Naive thymus-derived CD4-positive, alpha-beta T cell (primary cell): ENCODE results near the gene SLC6A3. TPM values are rescaled to one million over a fixed set of nuclear protein-coding genes. Genes with fewer than 3 reads are reported as not detected.
A peak's percentile ranks its signal among the peaks of the same experiment; 100 is the strongest.

Source experiments
- ATAC-seq: fragments of 150-1000 bp; cut with Tn5 transposase; 2 replicates; pipeline ENCODE4 v1.10.0; 2021; ENCODE audit warnings: mild to moderate bottlenecking, moderate library complexity
- CTCF ChIA-PET: fragments of 350-600 bp; sonication (Branson Sonifier 250); formaldehyde crosslinking; loops from one replicate; lab custom pipeline; 2021; ENCODE audit warnings: antibody characterized with exemption; lab: Charles Lee
- POLR2A ChIA-PET: fragments of 350-600 bp; sonication (Branson Sonifier 250); formaldehyde crosslinking; loops from one replicate; lab custom pipeline; 2021; ENCODE audit warnings: antibody characterized with exemption, inconsistent platforms; lab: Charles Lee
- DNase-seq, 9 donors: peaks; one replicate each; pipeline versions ENCODE4 v3.0.0 to v3.0.0-alpha.2; 2020 to 2022; ENCODE audit warnings: mixed read lengths in 1 of 9
- H3K27ac ChIP-seq: one replicate; pipeline ENCODE4 v1.7.0; 2013; ENCODE audit warnings: mild to moderate bottlenecking, low read depth, low read length, moderate library complexity
- H3K27me3 ChIP-seq, 2 donors: one replicate each; pipeline ENCODE4 v1.7.0; 2013; ENCODE audit warnings: low read length in 2 of 2, mild to moderate bottlenecking in 2 of 2, moderate library complexity in 2 of 2; ENCODE audit not compliant: control insufficient read depth in 2 of 2, insufficient read depth in 2 of 2
- H3K36me3 ChIP-seq, 3 experiments: 1 replicate in 2 of 3; 2 replicates in 1 of 3; pipeline ENCODE4 v1.7.0; 2013; ENCODE audit warnings: low read length in 3 of 3, mild to moderate bottlenecking in 3 of 3, moderate library complexity in 1 of 3; ENCODE audit not compliant: insufficient read depth in 3 of 3, control insufficient read depth in 2 of 3
- H3K4me1 ChIP-seq, 2 donors: one replicate each; pipeline ENCODE4 v1.7.0; 2013; ENCODE audit warnings: low read length in 2 of 2, mild to moderate bottlenecking in 2 of 2, moderate library complexity in 1 of 2; ENCODE audit not compliant: control insufficient read depth in 2 of 2, insufficient read depth in 2 of 2
- H3K4me3 ChIP-seq: 2 replicates; pipeline ENCODE4 v1.7.0; 2013; ENCODE audit warnings: mild to moderate bottlenecking, low read length
- H3K9me3 ChIP-seq, 3 experiments: 1 replicate in 2 of 3; 2 replicates in 1 of 3; pipeline ENCODE4 v1.7.0; 2013; ENCODE audit warnings: low read length in 3 of 3; ENCODE audit not compliant: control insufficient read depth in 2 of 3
- H3K27ac Mint-ChIP-seq, 9 donors: one replicate each; pipeline ENCODE4 v1.8.0; 2020 to 2022; ENCODE audit warnings: mixed read lengths in 9 of 9, mild to moderate bottlenecking in 8 of 9, moderate library complexity in 5 of 9, inconsistent platforms in 2 of 9
- H3K27me3 Mint-ChIP-seq, 5 donors: one replicate each; pipeline ENCODE4 v1.8.0; 2021 to 2022; ENCODE audit warnings: mixed read lengths in 5 of 5, mild to moderate bottlenecking in 1 of 5
- H3K36me3 Mint-ChIP-seq, 5 donors: one replicate each; pipeline ENCODE4 v1.8.0; 2020 to 2022; ENCODE audit warnings: mixed read lengths in 5 of 5, mild to moderate bottlenecking in 3 of 5, inconsistent platforms in 1 of 5
- H3K4me1 Mint-ChIP-seq, 7 donors: one replicate each; pipeline ENCODE4 v1.8.0; 2020 to 2022; ENCODE audit warnings: mixed read lengths in 7 of 7, mild to moderate bottlenecking in 3 of 7, inconsistent platforms in 1 of 7
- H3K4me3 Mint-ChIP-seq, 10 donors: one replicate each; pipeline ENCODE4 v1.8.0; 2020 to 2022; ENCODE audit warnings: mild to moderate bottlenecking in 10 of 10, mixed read lengths in 10 of 10, moderate library complexity in 6 of 10, inconsistent platforms in 2 of 10
- H3K9me3 Mint-ChIP-seq, 11 donors: one replicate each; pipeline ENCODE4 v1.8.0; 2020 to 2022; ENCODE audit warnings: mixed read lengths in 11 of 11, mild to moderate bottlenecking in 4 of 11, inconsistent platforms in 1 of 11, moderate library complexity in 1 of 11
- intact Hi-C, 2 donors: fragments of 100-400 bp; cut with micrococcal nuclease; formaldehyde crosslinking; loops; one replicate each; pipeline ENCODE4 v1.15.1; 2023
- polyA plus RNA-seq, 2 donors: library from polyadenylated mRNA; unstranded; fragments of 300-500 nt; fragmentation: Illumina TruSeq; gene quantifications; one replicate each; pipeline ENCODE4 v1.2.3, GENCODE V29; 2021
- total RNA-seq, 6 experiments: library from RNA in 5 of 6; stranded (reverse) in 5 of 6; gene quantifications; 1 replicate in 5 of 6; 2 replicates in 1 of 6; pipeline ENCODE4 v1.2.3 and lab custom pipeline; 2021 to 2026

Gene SLC6A3
- total and polyA plus RNA-seq, 7 experiments from 2014 or later, result 0.07 TPM; not detected in 6

DNA sequence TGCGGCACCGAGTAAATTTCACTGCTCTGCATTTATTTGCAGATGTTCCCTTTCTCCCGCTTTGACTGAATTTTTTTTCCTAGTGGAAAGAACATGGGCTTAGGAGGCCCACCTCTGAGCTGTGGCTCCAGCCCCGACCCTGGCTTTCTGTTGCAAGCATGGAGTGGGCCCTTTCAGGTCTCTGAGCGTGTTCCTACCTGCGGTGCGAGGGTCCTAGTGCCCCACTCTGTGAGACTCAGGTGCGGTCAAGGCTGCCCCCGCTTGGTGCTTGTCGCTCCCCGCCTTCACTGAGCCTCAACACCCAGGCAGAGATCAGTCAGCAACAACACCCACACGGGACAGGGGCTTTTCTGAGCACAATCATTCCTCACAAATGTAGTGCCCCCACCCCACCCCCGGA, 32.0 kb downstream of the SLC6A3 start:
- Histone ChIP-seq H3K4me3 (no peak overlapping the region), H3K27ac (no peak overlapping the region), H3K4me1 (no peaks in the 10 kb centered on the region), H3K27me3 (no peaks in the 10 kb centered on the region), H3K36me3 (no peaks in the 10 kb centered on the region), H3K9me3 (no peaks in the 10 kb centered on the region)
- Mint-ChIP-seq H3K4me3 (no peak overlapping the region), H3K9me3 (peaks cover 0 to 5% (median 0%) of the 10 kb centered on the region in 11 donors), H3K27me3 (peaks cover 0 to 27% (median 12%) of the 10 kb centered on the region in 5 donors), H3K27ac (no peak overlapping the region), H3K4me1 (peaks cover 0 to 1% (median 0%) of the 10 kb centered on the region in 7 donors), H3K36me3 (no peaks in the 10 kb centered on the region)
- ChIA-PET POLR2A (no interaction called here), CTCF (interaction anchor here (0.6 kb wide), 1 partner anchor 25 kb away, joined by 3 read pairs; no protein-coding TSS in a partner anchor)
- intact Hi-C loops, result no loop called here
- ATAC-seq, result no peak
- DNase-seq, result no peak

DNA sequence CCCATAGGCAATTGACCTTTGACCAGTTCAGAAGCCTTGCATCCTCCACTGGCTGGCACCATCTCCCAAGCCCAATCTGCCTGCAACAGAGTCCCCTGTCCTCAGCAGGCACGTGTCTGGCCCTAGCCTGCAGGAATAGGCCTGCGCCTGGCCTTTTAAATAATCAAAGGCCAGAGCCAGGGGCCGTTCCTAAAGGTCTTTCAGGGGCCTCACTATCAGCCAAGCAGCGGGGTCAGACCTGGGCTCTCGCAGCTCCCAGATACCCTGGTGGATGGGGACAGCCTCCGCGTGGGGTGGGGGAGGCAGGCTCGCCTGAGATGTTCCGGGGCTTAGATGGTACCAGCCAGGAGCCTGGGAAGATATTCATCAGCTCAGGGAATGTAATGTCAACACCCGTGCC, 32.6 kb downstream of the SLC6A3 start:
- POLR2A ChIA-PET, result no interaction called here
- no peak overlapping the region for H3K4me3 Mint-ChIP-seq
- no peak overlapping the region for H3K27ac ChIP-seq
- no peaks in the 10 kb centered on the region for H3K27me3 ChIP-seq
- CTCF ChIA-PET, result no interaction called here
- no peaks in the 10 kb centered on the region for H3K9me3 ChIP-seq
- no peak for DNase-seq
- no peak overlapping the region for H3K4me3 ChIP-seq
- no peak for ATAC-seq
- no peaks in the 10 kb centered on the region for H3K4me1 Mint-ChIP-seq
- peaks cover 0 to 31% (median 12%) of the 10 kb centered on the region in 5 donors for H3K27me3 Mint-ChIP-seq
- H3K4me1 ChIP-seq, result no peaks in the 10 kb centered on the region
- H3K36me3 ChIP-seq, result no peaks in the 10 kb centered on the region
- no peak overlapping the region for H3K27ac Mint-ChIP-seq
- intact Hi-C loops, result no loop called here
- H3K9me3 Mint-ChIP-seq, result peaks cover 0 to 5% (median 0%) of the 10 kb centered on the region in 11 donors
- no peaks in the 10 kb centered on the region for H3K36me3 Mint-ChIP-seq

DNA sequence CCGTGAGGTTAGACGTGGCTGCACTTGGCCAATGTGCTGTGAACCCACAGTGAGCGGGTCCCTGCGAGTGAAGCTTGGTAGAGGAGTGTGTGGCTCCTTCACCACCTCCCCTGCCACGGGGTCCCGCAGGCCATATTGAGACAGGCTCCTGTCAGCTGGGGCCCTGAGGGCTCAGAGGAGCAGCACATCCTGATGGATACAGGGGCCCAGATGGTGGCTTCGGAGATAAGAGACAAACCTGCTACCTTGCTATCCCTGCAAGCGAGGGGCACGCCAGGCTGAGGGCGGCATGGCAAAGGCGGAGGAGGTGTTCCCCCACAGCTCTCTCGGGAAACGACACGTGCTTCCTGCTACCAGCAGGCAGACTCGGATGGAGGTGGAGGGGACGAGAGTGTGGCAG, 33.1 kb downstream of the SLC6A3 start:
- Mint-ChIP-seq H3K9me3 (peaks cover 0 to 5% (median 0%) of the 10 kb centered on the region in 11 donors), H3K27ac (no peak overlapping the region), H3K4me1 (no peaks in the 10 kb centered on the region), H3K27me3 (peaks cover 0 to 34% (median 14%) of the 10 kb centered on the region in 5 donors), H3K36me3 (no peaks in the 10 kb centered on the region), H3K4me3 (no peak overlapping the region)
- Histone ChIP-seq H3K4me3 (no peak overlapping the region), H3K27ac (no peak overlapping the region), H3K9me3 (no peaks in the 10 kb centered on the region), H3K4me1 (no peaks in the 10 kb centered on the region), H3K27me3 (no peaks in the 10 kb centered on the region), H3K36me3 (no peaks in the 10 kb centered on the region)
- DNase-seq, result no peak
- no peak for ATAC-seq
- intact Hi-C loops, result no loop called here
- POLR2A ChIA-PET, result no interaction called here
- CTCF ChIA-PET, result no interaction called here

DNA sequence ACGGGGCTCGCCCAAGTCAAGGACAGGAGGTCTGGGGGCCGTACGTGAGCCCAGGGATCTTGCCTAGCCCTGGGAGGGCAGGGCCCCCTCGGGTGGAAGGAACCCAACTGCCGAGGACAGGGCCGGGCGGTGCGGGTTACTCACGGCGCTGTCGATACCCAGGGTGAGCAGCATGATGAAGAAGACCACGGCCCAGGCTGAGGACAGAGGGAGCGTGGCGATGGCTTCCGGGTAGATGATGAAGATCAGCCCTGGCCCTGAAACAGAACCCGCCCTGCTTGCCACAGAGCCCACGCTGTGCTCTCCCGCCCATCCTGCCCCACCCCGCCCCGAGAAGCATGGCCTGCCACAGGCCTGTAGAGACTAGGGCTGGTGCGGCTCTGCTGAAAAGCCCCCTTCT, 34.1 kb downstream of the SLC6A3 start:
- H3K27me3 Mint-ChIP-seq, result peaks cover 0 to 42% (median 20%) of the 10 kb centered on the region in 5 donors
- POLR2A ChIA-PET, result no interaction called here

DNA sequence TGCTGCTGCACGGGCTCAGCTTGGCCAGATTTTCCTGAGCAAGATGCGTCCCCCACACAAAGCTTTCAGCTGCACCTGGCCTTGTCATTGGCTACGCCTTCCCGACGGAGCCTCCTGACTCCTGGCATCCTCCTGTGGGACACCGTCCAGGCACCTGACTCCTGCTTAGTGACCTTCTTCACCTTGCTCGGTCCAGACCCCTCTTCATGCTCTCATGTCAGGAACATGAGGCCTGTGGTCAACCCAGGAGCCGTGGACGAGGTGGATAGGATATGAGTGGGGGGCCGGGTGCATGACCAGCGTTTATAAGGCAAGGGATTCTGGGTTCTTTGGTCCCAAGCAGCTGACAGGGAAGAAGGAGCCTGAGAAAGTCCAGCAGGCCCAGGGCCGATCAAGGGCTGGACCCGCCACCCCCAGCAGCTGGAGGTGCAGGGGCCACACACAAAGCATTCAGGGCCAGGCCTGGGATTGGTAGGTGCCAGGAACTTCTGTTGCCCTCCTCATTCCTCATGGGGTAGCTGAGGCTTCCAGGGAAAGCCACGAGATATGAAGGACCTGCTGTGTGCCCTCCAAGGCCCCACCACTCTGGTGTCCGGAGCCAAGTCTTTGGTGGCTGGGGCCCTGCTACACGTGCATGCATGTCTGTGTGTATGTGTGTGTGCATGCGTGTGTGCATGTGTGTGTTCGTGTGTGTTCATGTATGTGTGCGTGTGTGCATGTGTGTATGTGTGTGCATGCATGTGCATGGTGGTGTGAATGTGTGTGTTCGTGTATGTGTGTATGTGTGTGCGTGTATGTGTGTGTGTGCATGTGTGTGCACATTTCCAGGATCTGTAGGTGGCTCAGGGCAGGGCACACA, 34.9 kb downstream of the SLC6A3 start:
- H3K27ac Mint-ChIP-seq, result no peak overlapping the region
- peaks cover 0 to 3% (median 0%) of the 10 kb centered on the region in 11 donors for H3K9me3 Mint-ChIP-seq
- ChIA-PET CTCF (no interaction called here), POLR2A (no interaction called here)
- H3K4me3 ChIP-seq, result no peak overlapping the region
- H3K36me3 Mint-ChIP-seq, result no peaks in the 10 kb centered on the region
- DNase-seq (no peak), ATAC-seq (no peak)
- H3K27me3 ChIP-seq, result no peaks in the 10 kb centered on the region
- no peaks in the 10 kb centered on the region for H3K4me1 Mint-ChIP-seq
- H3K27me3 Mint-ChIP-seq, result peaks cover 0 to 42% (median 20%) of the 10 kb centered on the region in 5 donors
- no peak overlapping the region for H3K27ac ChIP-seq
- intact Hi-C loops, result no loop called here
- H3K4me3 Mint-ChIP-seq, result no peak overlapping the region
- H3K4me1 ChIP-seq, result no peaks in the 10 kb centered on the region
- no peaks in the 10 kb centered on the region for H3K36me3 ChIP-seq
- H3K9me3 ChIP-seq, result no peaks in the 10 kb centered on the region

More for the DNA sequence above, 34.1 kb downstream of the SLC6A3 start:
- Mint-ChIP-seq H3K27ac (no peak overlapping the region), H3K4me1 (no peaks in the 10 kb centered on the region), H3K9me3 (peaks cover 0 to 3% (median 0%) of the 10 kb centered on the region in 11 donors), H3K4me3 (no peak overlapping the region), H3K36me3 (no peaks in the 10 kb centered on the region)
- no peaks in the 10 kb centered on the region for H3K27me3 ChIP-seq
- ATAC-seq (no peak), DNase-seq (no peak)
- H3K36me3 ChIP-seq, result no peaks in the 10 kb centered on the region
- intact Hi-C loops, result no loop called here
- no peak overlapping the region for H3K27ac ChIP-seq
- H3K4me3 ChIP-seq, result no peak overlapping the region
- H3K9me3 ChIP-seq, result no peaks in the 10 kb centered on the region
- no peaks in the 10 kb centered on the region for H3K4me1 ChIP-seq
- CTCF ChIA-PET, result no interaction called here

DNA sequence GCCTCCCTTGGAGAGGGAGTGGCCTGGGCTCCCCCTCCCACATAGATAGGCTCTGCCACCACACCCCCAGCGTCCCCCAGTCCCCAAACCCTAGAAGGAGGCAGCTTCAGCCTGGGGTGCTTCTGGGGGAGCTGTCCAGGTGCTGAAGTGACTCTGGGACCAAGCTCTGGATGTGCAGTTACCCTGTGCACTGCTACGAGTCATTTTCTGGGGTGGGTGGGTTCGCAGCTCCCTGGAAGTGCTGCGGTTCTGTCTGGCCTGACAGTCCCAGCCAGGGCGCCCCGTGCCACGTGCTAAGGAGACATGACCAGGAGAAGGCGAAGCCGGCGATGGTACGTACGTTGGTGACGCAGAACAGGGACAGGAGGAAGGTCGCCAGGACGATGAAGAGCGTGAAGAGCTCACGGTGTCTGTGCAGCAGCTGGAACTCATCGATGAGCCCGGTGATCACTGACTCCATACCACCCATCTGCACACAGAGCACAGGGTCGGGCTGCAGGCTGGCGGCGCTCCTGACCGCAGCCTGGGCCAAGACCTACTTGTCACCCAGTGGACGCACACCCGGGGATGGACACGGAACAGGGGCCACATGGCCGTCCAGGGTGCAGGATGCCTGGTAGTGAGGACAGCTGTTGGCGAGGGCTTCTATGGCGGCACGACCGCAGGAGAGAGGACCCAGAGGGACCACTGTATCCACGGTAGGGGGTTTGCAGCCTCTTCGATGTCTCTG, 35.7 kb downstream of the SLC6A3 start:
- Mint-ChIP-seq H3K27ac (peak overlapping the region in 1 of 9 donors; percentile 33), H3K9me3 (peaks cover 0 to 3% (median 0%) of the 10 kb centered on the region in 11 donors), H3K27me3 (peaks cover 0 to 42% (median 20%) of the 10 kb centered on the region in 5 donors), H3K4me3 (no peak overlapping the region), H3K4me1 (no peaks in the 10 kb centered on the region), H3K36me3 (no peaks in the 10 kb centered on the region)
- Histone ChIP-seq H3K36me3 (no peaks in the 10 kb centered on the region), H3K4me3 (no peak overlapping the region), H3K9me3 (no peaks in the 10 kb centered on the region), H3K4me1 (no peaks in the 10 kb centered on the region), H3K27me3 (no peaks in the 10 kb centered on the region), H3K27ac (no peak overlapping the region)
- intact Hi-C loops, result loop anchor here in 1 of 2 donors (1.0 kb wide), 1 partner anchor 23 kb away; no protein-coding TSS in a partner anchor
- ChIA-PET CTCF (no interaction called here), POLR2A (no interaction called here)
- DNase-seq (peak in 4 of 9 donors; percentile 14 to 31 (median 18)), ATAC-seq (peak; percentile 35)
